Keratinocyte (primary cell): ENCODE results near the gene NIPA2.

Experiments used
- EZH2 ChIP-seq: IDR thresholded peaks from one replicate; pipeline ENCODE4 v1.6.1; 2012; ENCODE audit warnings: inconsistent platforms, mild to moderate bottlenecking, low read length, moderate library complexity
- TF ChIP-seq, protein P1 (sequence below), 3 experiments: IDR thresholded peaks in 1 of 3; conservative IDR thresholded peaks in 1 of 3; optimal IDR thresholded peaks in 1 of 3; 2 replicates in 2 of 3; 3 replicates in 1 of 3; pipeline versions ENCODE3 to v1.5.1; 2011; ENCODE audit warnings: low read length in 3 of 3, mild to moderate bottlenecking in 3 of 3, moderate library complexity in 2 of 3, control low read depth in 1 of 3, inconsistent platforms in 1 of 3; ENCODE audit not compliant: insufficient read depth in 2 of 3; ENCODE audit errors: extremely low read depth in 1 of 3

DNA sequence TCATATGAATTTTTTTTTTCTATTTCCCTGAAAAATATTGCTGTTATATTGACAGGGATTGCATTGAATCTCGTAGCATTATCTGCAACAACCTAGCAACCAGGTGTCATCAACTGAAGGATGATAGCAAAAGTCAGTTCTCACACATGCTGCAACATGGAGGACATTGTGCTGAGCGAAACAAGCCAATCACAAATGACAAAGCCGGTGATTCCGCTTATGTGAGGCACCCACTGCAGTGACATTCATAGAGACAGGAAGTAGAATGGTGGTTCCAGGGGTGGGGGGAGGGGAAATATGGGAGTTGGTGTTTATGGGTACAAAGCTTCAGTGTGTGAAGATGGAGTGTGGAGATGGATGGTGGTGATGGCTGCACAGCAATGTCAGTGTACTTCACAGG lies 44.4 kb upstream of the NIPA2 start:
- TF ChIP-seq, protein P1, sequence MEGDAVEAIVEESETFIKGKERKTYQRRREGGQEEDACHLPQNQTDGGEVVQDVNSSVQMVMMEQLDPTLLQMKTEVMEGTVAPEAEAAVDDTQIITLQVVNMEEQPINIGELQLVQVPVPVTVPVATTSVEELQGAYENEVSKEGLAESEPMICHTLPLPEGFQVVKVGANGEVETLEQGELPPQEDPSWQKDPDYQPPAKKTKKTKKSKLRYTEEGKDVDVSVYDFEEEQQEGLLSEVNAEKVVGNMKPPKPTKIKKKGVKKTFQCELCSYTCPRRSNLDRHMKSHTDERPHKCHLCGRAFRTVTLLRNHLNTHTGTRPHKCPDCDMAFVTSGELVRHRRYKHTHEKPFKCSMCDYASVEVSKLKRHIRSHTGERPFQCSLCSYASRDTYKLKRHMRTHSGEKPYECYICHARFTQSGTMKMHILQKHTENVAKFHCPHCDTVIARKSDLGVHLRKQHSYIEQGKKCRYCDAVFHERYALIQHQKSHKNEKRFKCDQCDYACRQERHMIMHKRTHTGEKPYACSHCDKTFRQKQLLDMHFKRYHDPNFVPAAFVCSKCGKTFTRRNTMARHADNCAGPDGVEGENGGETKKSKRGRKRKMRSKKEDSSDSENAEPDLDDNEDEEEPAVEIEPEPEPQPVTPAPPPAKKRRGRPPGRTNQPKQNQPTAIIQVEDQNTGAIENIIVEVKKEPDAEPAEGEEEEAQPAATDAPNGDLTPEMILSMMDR (optimal IDR thresholded peaks at IDR 0.05 in 1 of 3, IDR thresholded peaks at IDR 0.05 in 1 of 3, conservative IDR thresholded peaks at IDR 0.05 in 1 of 3; ENCODE audit: extremely low read depth in 1 of 3, insufficient read depth in 2 of 3, low read length in 3 of 3) = no peak
- no peak for TF ChIP-seq EZH2
